Parathyroid adenoma (tissue), 2 donors: ENCODE measurements around the gene TMEM174.

Experiments used
- H2AFZ ChIP-seq: fragments of 300-600 bp; sonication (generic); one replicate; pipeline ENCODE4 v1.7.0; 2017; ENCODE audit warnings: antibody characterized with exemption, mild to moderate bottlenecking
- H3K27ac ChIP-seq: fragments of 300-600 bp; sonication (generic); one replicate; pipeline ENCODE4 v1.7.0; 2017
- H3K27me3 ChIP-seq: fragments of 300-600 bp; sonication (generic); one replicate; pipeline ENCODE4 v1.7.0; 2017; ENCODE audit warnings: low read length; ENCODE audit not compliant: control insufficient read depth, insufficient read depth
- H3K36me3 ChIP-seq: fragments of 300-600 bp; sonication (generic); one replicate; pipeline ENCODE4 v1.7.0; 2017; ENCODE audit warnings: low read length; ENCODE audit not compliant: control insufficient read depth, insufficient read depth
- H3K4me1 ChIP-seq: fragments of 300-600 bp; sonication (generic); one replicate; pipeline ENCODE4 v1.7.0; 2017; ENCODE audit warnings: control low read depth
- H3K4me2 ChIP-seq: fragments of 300-600 bp; sonication (generic); one replicate; pipeline ENCODE4 v1.7.0; 2017; ENCODE audit warnings: low read length
- H3K4me3 ChIP-seq: fragments of 300-600 bp; sonication (generic); one replicate; pipeline ENCODE4 v1.7.0; 2017; ENCODE audit warnings: low read depth, low read length
- H3K79me2 ChIP-seq: fragments of 300-600 bp; sonication (generic); one replicate; pipeline ENCODE4 v1.7.0; 2017; ENCODE audit warnings: control low read depth
- H3K9ac ChIP-seq: fragments of 300-600 bp; sonication (generic); one replicate; pipeline ENCODE4 v1.7.0; 2017; ENCODE audit warnings: mild to moderate bottlenecking
- H3K9me3 ChIP-seq: fragments of 300-600 bp; sonication (generic); one replicate; pipeline ENCODE4 v1.7.0; 2017; ENCODE audit warnings: low read length; ENCODE audit not compliant: control insufficient read depth
- CTCF ChIP-seq: fragments of 300-600 bp; sonication (generic); IDR thresholded peaks from one replicate; pipeline ENCODE4 v1.7.0; 2017; ENCODE audit warnings: antibody characterized with exemption, mild to moderate bottlenecking
- donor health status: primary hyperparathyroidism.

TMEM174 gene

GRCh38 chr5:73172951-73173350 is at the start of gene TMEM174:
TSS of gene TMEM174 (plus strand) at chr5:73173193. CDS start at chr5:73173244, 51 bp downstream.
- Histone ChIP-seq H3K9ac (no peak within 1 kb of the TSS), H3K27ac (no peak within 1 kb of the TSS), H3K79me2 (no peaks in the 10 kb centered on the region), H3K4me3 (no peak within 1 kb of the TSS), H3K9me3 (peaks cover 3% of the 10 kb centered on the region), H3K4me2 (no peak within 1 kb of the TSS), H3K4me1 (no peaks in the 10 kb centered on the region), H3K36me3 (no peaks in the 10 kb centered on the region), H2AFZ (no peak within 1 kb of the TSS), H3K27me3 (no peaks in the 10 kb centered on the region)
- no peak for TF ChIP-seq CTCF

GRCh38 chr5:73125289-73125688 is 47.7 kb upstream of the TMEM174 start:
- Histone ChIP-seq H3K27ac (no peak overlapping the region), H3K79me2 (no peaks in the 10 kb centered on the region), H3K36me3 (no peaks in the 10 kb centered on the region), H3K9ac (no peak overlapping the region), H3K4me2 (no peak overlapping the region), H2AFZ (no peak overlapping the region), H3K27me3 (no peaks in the 10 kb centered on the region), H3K4me1 (no peaks in the 10 kb centered on the region), H3K9me3 (no peaks in the 10 kb centered on the region), H3K4me3 (no peak overlapping the region)
- TF ChIP-seq CTCF = no peak

GRCh38 chr5:73126381-73126780 is 46.6 kb upstream of the TMEM174 start:
- no peak overlapping the region for H3K4me2 ChIP-seq
- no peaks in the 10 kb centered on the region for H3K4me1 ChIP-seq
- H3K9ac ChIP-seq = no peak overlapping the region
- no peak for TF ChIP-seq CTCF
- no peaks in the 10 kb centered on the region for H3K79me2 ChIP-seq
- H3K27me3 ChIP-seq = no peaks in the 10 kb centered on the region
- no peak overlapping the region for H2AFZ ChIP-seq
- H3K36me3 ChIP-seq = no peaks in the 10 kb centered on the region
- H3K4me3 ChIP-seq = no peak overlapping the region
- no peaks in the 10 kb centered on the region for H3K9me3 ChIP-seq
- no peak overlapping the region for H3K27ac ChIP-seq

- Histone ChIP-seq H3K9ac (no peak overlapping the region), H3K9me3 (no peaks in the 10 kb centered on the region), H3K27me3 (no peaks in the 10 kb centered on the region), H3K4me2 (no peak overlapping the region), H3K4me1 (no peaks in the 10 kb centered on the region), H3K36me3 (no peaks in the 10 kb centered on the region), H3K27ac (no peak overlapping the region), H3K4me3 (no peak overlapping the region), H2AFZ (no peak overlapping the region), H3K79me2 (no peaks in the 10 kb centered on the region)
- TF ChIP-seq CTCF = no peak
These were observed 46.0 kb upstream of the TMEM174 start for GRCh38 chr5:73126957-73127356.

GRCh38 chr5:73129143-73129542 is 43.9 kb upstream of the TMEM174 start:
- Histone ChIP-seq H3K27ac (no peak overlapping the region), H3K4me2 (no peak overlapping the region), H2AFZ (no peak overlapping the region), H3K9me3 (no peaks in the 10 kb centered on the region), H3K4me3 (no peak overlapping the region), H3K9ac (no peak overlapping the region), H3K4me1 (no peaks in the 10 kb centered on the region), H3K36me3 (no peaks in the 10 kb centered on the region), H3K27me3 (no peaks in the 10 kb centered on the region), H3K79me2 (no peaks in the 10 kb centered on the region)
- TF ChIP-seq CTCF = no peak
